H9 (cell line): ENCODE results near the gene KIF26A. TPM values are rescaled to one million over a fixed set of nuclear protein-coding genes. Genes with fewer than 3 reads are reported as not detected.

Experiments used
- DNase-seq: peaks from one replicate; pipeline ENCODE4 v3.0.0-alpha.2; 2017
- H2AFZ ChIP-seq: one replicate; pipeline ENCODE4 v1.6.1; 2013; ENCODE audit warnings: mild to moderate bottlenecking, low read length, control low read depth, moderate library complexity
- H2AK5ac ChIP-seq: 2 replicates; pipeline ENCODE4 v1.6.1; 2013; ENCODE audit warnings: low read length, control low read depth, mixed read lengths; ENCODE audit not compliant: insufficient read length
- H2BK120ac ChIP-seq: one replicate; pipeline ENCODE4 v1.6.1; 2013; ENCODE audit warnings: low read depth, mild to moderate bottlenecking, low read length, control low read depth, inconsistent platforms; ENCODE audit not compliant: poor library complexity, severe bottlenecking
- H2BK12ac ChIP-seq: 2 replicates; pipeline ENCODE4 v1.6.1; 2013; ENCODE audit warnings: low read length, control low read depth, mixed read lengths, low read depth; ENCODE audit not compliant: insufficient read length
- H2BK15ac ChIP-seq: 2 replicates; pipeline ENCODE4 v1.6.1; 2013; ENCODE audit warnings: low read depth, low read length, control low read depth
- H2BK20ac ChIP-seq: one replicate; pipeline ENCODE4 v1.6.1; 2013; ENCODE audit warnings: low read depth, mild to moderate bottlenecking, low read length, control low read depth, inconsistent platforms; ENCODE audit not compliant: poor library complexity, severe bottlenecking
- H2BK5ac ChIP-seq: 2 replicates; pipeline ENCODE4 v1.6.1; 2013; ENCODE audit warnings: low read length, control low read depth, mixed read lengths; ENCODE audit not compliant: insufficient read length
- H3K14ac ChIP-seq: 2 replicates; pipeline ENCODE4 v1.6.1; 2013; ENCODE audit warnings: low read length, control low read depth; ENCODE audit not compliant: insufficient read depth
- H3K18ac ChIP-seq: 2 replicates; pipeline ENCODE4 v1.6.1; 2013; ENCODE audit warnings: low read depth, mild to moderate bottlenecking, mixed read lengths, low read length, control low read depth; ENCODE audit not compliant: insufficient read length
- H3K23ac ChIP-seq: 2 replicates; pipeline ENCODE4 v1.6.1; 2013; ENCODE audit warnings: low read length, control low read depth, mixed read lengths, low read depth; ENCODE audit not compliant: insufficient read length
- H3K23me2 ChIP-seq: 2 replicates; pipeline ENCODE4 v1.6.1; 2013; ENCODE audit warnings: low read depth, mild to moderate bottlenecking, mixed read lengths, low read length, control low read depth; ENCODE audit not compliant: insufficient read length, poor library complexity, severe bottlenecking
- H3K27ac ChIP-seq: 2 replicates; pipeline ENCODE4 v1.5.1; 2013; ENCODE audit warnings: low read length, control low read depth, mixed read lengths, low read depth; ENCODE audit not compliant: insufficient read length
- H3K27me3 ChIP-seq: 2 replicates; pipeline ENCODE4 v1.6.1; 2013; ENCODE audit warnings: low read length, control low read depth, inconsistent platforms; ENCODE audit not compliant: insufficient read depth
- H3K4ac ChIP-seq: 2 replicates; pipeline ENCODE4 v1.6.1; 2013; ENCODE audit warnings: low read depth, mild to moderate bottlenecking, control low read depth, inconsistent platforms, low read length, moderate library complexity
- H3K4me1 ChIP-seq: 2 replicates; pipeline ENCODE4 v1.6.1; 2013; ENCODE audit warnings: low read length, control low read depth, inconsistent platforms; ENCODE audit not compliant: insufficient read depth
- H3K4me2 ChIP-seq: 2 replicates; pipeline ENCODE4 v1.6.1; 2013; ENCODE audit warnings: low read length, control low read depth, mixed read lengths; ENCODE audit not compliant: insufficient read length, insufficient read depth
- H3K56ac ChIP-seq: 2 replicates; pipeline ENCODE4 v1.6.1; 2013; ENCODE audit warnings: low read depth, mild to moderate bottlenecking, mixed read lengths, low read length, control low read depth; ENCODE audit not compliant: insufficient read length
- H3K79me1 ChIP-seq: 2 replicates; pipeline ENCODE4 v1.6.1; 2013; ENCODE audit warnings: low read depth, mild to moderate bottlenecking, moderate library complexity, low read length, control low read depth, inconsistent platforms; ENCODE audit not compliant: insufficient read depth, poor library complexity, severe bottlenecking
- H3K79me2 ChIP-seq: 2 replicates; pipeline ENCODE4 v1.6.1; 2013; ENCODE audit warnings: low read length, control low read depth, inconsistent platforms; ENCODE audit not compliant: insufficient read depth
- H3K9ac ChIP-seq: 2 replicates; pipeline ENCODE4 v1.6.1; 2013; ENCODE audit warnings: low read length, control low read depth, mixed read lengths; ENCODE audit not compliant: insufficient read length; ENCODE audit errors: extremely low read depth
- H3K9me3 ChIP-seq: one replicate; pipeline ENCODE4 v1.6.1; 2013; ENCODE audit warnings: low read depth, low read length, inconsistent platforms; ENCODE audit not compliant: control insufficient read depth
- H3T11ph ChIP-seq: one replicate; pipeline ENCODE4 v1.6.1; 2013; ENCODE audit warnings: mild to moderate bottlenecking, low read length, control low read depth, inconsistent platforms
- H4K20me1 ChIP-seq: one replicate; pipeline ENCODE4 v1.6.1; 2013; ENCODE audit not compliant: control insufficient read depth, insufficient read length, insufficient read depth
- H4K5ac ChIP-seq: 2 replicates; pipeline ENCODE4 v1.6.1; 2013; ENCODE audit warnings: low read depth, mild to moderate bottlenecking, mixed read lengths, low read length, control low read depth; ENCODE audit not compliant: insufficient read length
- H4K8ac ChIP-seq: replicated peaks from 2 replicates; pipeline ENCODE4 v1.6.1; 2013; ENCODE audit warnings: low read length, control low read depth, mixed read lengths, low read depth; ENCODE audit not compliant: insufficient read length
- H4K91ac ChIP-seq: 2 replicates; pipeline ENCODE4 v1.6.1; 2013; ENCODE audit warnings: low read depth, mild to moderate bottlenecking, moderate library complexity, mixed read lengths, low read length, control low read depth; ENCODE audit not compliant: insufficient read length
- H3K27ac Mint-ChIP-seq, 3 experiments: 2 replicates in 2 of 3; 3 replicates in 1 of 3; pipeline ENCODE4 v1.8.0; 2020 to 2021; ENCODE audit warnings: mixed read lengths in 3 of 3, mild to moderate bottlenecking in 1 of 3, moderate library complexity in 1 of 3
- H3K27me3 Mint-ChIP-seq: 2 replicates; pipeline ENCODE4 v1.8.0; 2021; ENCODE audit warnings: low read depth, mild to moderate bottlenecking, moderate library complexity, mixed read lengths
- H3K36me3 Mint-ChIP-seq, 3 experiments: 2 replicates in 2 of 3; 3 replicates in 1 of 3; pipeline ENCODE4 v1.8.0; 2020 to 2021; ENCODE audit warnings: low read depth in 3 of 3, mixed read lengths in 3 of 3; ENCODE audit not compliant: insufficient read depth in 1 of 3
- H3K4me1 Mint-ChIP-seq, 2 experiments: 2 replicates each; pipeline ENCODE4 v1.8.0; 2020; ENCODE audit warnings: mixed read lengths in 2 of 2
- H3K4me3 Mint-ChIP-seq, 2 experiments: 2 replicates in 1 of 2; 3 replicates in 1 of 2; pipeline ENCODE4 v1.8.0; 2020 to 2021; ENCODE audit warnings: mild to moderate bottlenecking in 2 of 2, mixed read lengths in 2 of 2, moderate library complexity in 1 of 2
- H3K9me3 Mint-ChIP-seq, 2 experiments: 2 replicates in 1 of 2; 3 replicates in 1 of 2; pipeline ENCODE4 v1.8.0; 2020; ENCODE audit warnings: mild to moderate bottlenecking in 2 of 2, mixed read lengths in 2 of 2, moderate library complexity in 1 of 2
- CTCF ChIP-seq: fragments of 200-600 bp; sonication (generic); conservative IDR thresholded peaks from 3 replicates; pipeline ENCODE4 v1.8.0; 2021; ENCODE audit warnings: antibody characterized with exemption, mild to moderate bottlenecking
- WGBS: extraction: QIAGEN DNeasy Blood & Tissue Kit; methylation state at CpG from one replicate; pipeline ENCODE4 v1.1.7; 2013; ENCODE audit warnings: missing lambda C conversion rate, low lambda C conversion rate, mixed read lengths; ENCODE audit not compliant: insufficient read length; ENCODE audit errors: extremely low coverage; 5-methylcytosine and 5-hydroxymethylcytosine counted together
- total RNA-seq: library from RNA; stranded (reverse); gene quantifications from 2 replicates; pipeline ENCODE4 v1.2.1, GENCODE V29; 2021

Gene KIF26A
- total RNA-seq, 1 experiment from 2014 or later: 44.2 TPM

GRCh38 chr14:104185916-104186495 is 47.6 kb downstream of the KIF26A start:
- DNase-seq: no peak
- TF ChIP-seq CTCF: no peak

More at GRCh38 chr14:104185916-104186495, 47.6 kb downstream of the KIF26A start:
- WGBS: no CpG with 5 or more reads among the region's 16 CpGs
- Histone ChIP-seq H4K5ac (no peak overlapping the region), H3K23ac (no peak overlapping the region), H3K9ac (no peak overlapping the region), H3T11ph (no peak overlapping the region), H4K20me1 (no peaks in the 10 kb centered on the region), H3K27me3 (no peaks in the 10 kb centered on the region), H3K4me2 (no peak overlapping the region), H3K4ac (no peak overlapping the region), H2BK12ac (no peak overlapping the region), H4K8ac (no peak overlapping the region), H3K18ac (no peak overlapping the region), H3K14ac (no peak overlapping the region), H3K27ac (no peak overlapping the region), H3K56ac (no peak overlapping the region), H4K91ac (no peak overlapping the region), H2BK15ac (no peak overlapping the region), H2BK5ac (no peak overlapping the region), H2AFZ (no peak overlapping the region), H2BK120ac (no peak overlapping the region), H3K23me2 (no peaks in the 10 kb centered on the region), H2AK5ac (no peak overlapping the region), H2BK20ac (no peak overlapping the region), H3K79me2 (no peaks in the 10 kb centered on the region), H3K4me1 (no peaks in the 10 kb centered on the region), H3K9me3 (no peaks in the 10 kb centered on the region), H3K79me1 (no peaks in the 10 kb centered on the region)
- no peaks in the 10 kb centered on the region; the same call in 1 of the 2 replicates for H3K27me3 Mint-ChIP-seq
- 0 out of 7 replicates have a peak overlapping the region, but pooled peaks of 1 of the 3 experiments have one; percentile 44 for H3K27ac Mint-ChIP-seq
- H3K36me3 Mint-ChIP-seq: no peaks in the 10 kb centered on the region; a peak in 1 of 7 replicates
- H3K4me1 Mint-ChIP-seq: peaks cover 2 to 7% of the 10 kb centered on the region in 2 experiments; a peak in 3 of 4 replicates
- H3K4me3 Mint-ChIP-seq: no peak overlapping the region
- H3K9me3 Mint-ChIP-seq: no peaks in the 10 kb centered on the region
